ENCODE data around the gene PDE1C. TPM values are rescaled to one million over a fixed set of nuclear protein-coding genes. Genes with fewer than 3 reads are reported as not detected.

Gene PDE1C
- total RNA-seq, 1 experiment from 2014 or later = 14.1 TPM

- H3K9me2 ChIP-seq (replicated peaks; ENCODE audit: low read length) = no peaks in the 10 kb centered on the region
- H3K9ac ChIP-seq (ENCODE audit: low read length) = no peak overlapping the region
- H2AFZ ChIP-seq (ENCODE audit: low read length) = no peak overlapping the region
- ATAC-seq (no peak), DNase-seq (no peak)
- POLR2A ChIA-PET (ENCODE audit: unreplicated experiment) = no interaction called here
- no peaks in the 10 kb centered on the region for H3K4me1 ChIP-seq (ENCODE audit: insufficient read depth, low read length)
- H4K20me1 ChIP-seq (ENCODE audit: low read length) = no peaks in the 10 kb centered on the region
- no peaks in the 10 kb centered on the region for H3F3A ChIP-seq (ENCODE audit: low read length, unreplicated experiment)
- H3K36me3 ChIP-seq (ENCODE audit: low read depth, low read length) = no peaks in the 10 kb centered on the region
- H3K4me2 ChIP-seq (ENCODE audit: low read length) = no peak overlapping the region
- H3K27me3 ChIP-seq (ENCODE audit: low read length) = no peaks in the 10 kb centered on the region
- no peaks in the 10 kb centered on the region for H3K9me3 ChIP-seq (ENCODE audit: low read length)
- H3K79me2 ChIP-seq (ENCODE audit: low read length) = no peaks in the 10 kb centered on the region
- no peak overlapping the region for H3K4me3 ChIP-seq (ENCODE audit: low read length)
- intact Hi-C loops (cut with micrococcal nuclease) = no loop called here
- no TSS peak for BruUV-seq (replicated peaks)
- H3K27ac ChIP-seq (ENCODE audit: low read length) = no peak overlapping the region
- TF ChIP-seq EZH2phosphoT487 (IDR thresholded peaks at IDR 0.05; ENCODE audit: borderline replicate concordance, low read length) (no peak), EZH2 (IDR thresholded peaks at IDR 0.05; ENCODE audit: low read length, unreplicated experiment) (no peak), CTCF (conservative IDR thresholded peaks at IDR 0.05; ENCODE audit: low read depth, low read length) (no peak)
- CTCF ChIA-PET = no interaction called here
Measured at GRCh38 chr7:31788883-31789680, 281.1 kb downstream of the PDE1C start.

GRCh38 chr7:31788445-31788844 lies 281.8 kb downstream of the PDE1C start:
- no peaks in the 10 kb centered on the region for H3K4me1 ChIP-seq (ENCODE audit: insufficient read depth, low read length)
- ChIA-PET POLR2A (ENCODE audit: unreplicated experiment) (no interaction called here), CTCF (no interaction called here)
- H3K4me2 ChIP-seq (ENCODE audit: low read length) = no peak overlapping the region
- no peak overlapping the region for H3K9ac ChIP-seq (ENCODE audit: low read length)
- DNase-seq (no peak), ATAC-seq (no peak)
- TF ChIP-seq EZH2phosphoT487 (IDR thresholded peaks at IDR 0.05; ENCODE audit: borderline replicate concordance, low read length) (no peak), EZH2 (IDR thresholded peaks at IDR 0.05; ENCODE audit: low read length, unreplicated experiment) (no peak), CTCF (conservative IDR thresholded peaks at IDR 0.05; ENCODE audit: low read depth, low read length) (no peak)
- no peaks in the 10 kb centered on the region for H4K20me1 ChIP-seq (ENCODE audit: low read length)
- no peaks in the 10 kb centered on the region for H3K27me3 ChIP-seq (ENCODE audit: low read length)
- no peaks in the 10 kb centered on the region for H3K9me3 ChIP-seq (ENCODE audit: low read length)
- H3F3A ChIP-seq (ENCODE audit: low read length, unreplicated experiment) = no peaks in the 10 kb centered on the region
- BruUV-seq (replicated peaks) = no TSS peak
- H3K9me2 ChIP-seq (replicated peaks; ENCODE audit: low read length) = no peaks in the 10 kb centered on the region
- intact Hi-C loops (cut with micrococcal nuclease) = no loop called here
- no peak overlapping the region for H2AFZ ChIP-seq (ENCODE audit: low read length)
- H3K79me2 ChIP-seq (ENCODE audit: low read length) = no peaks in the 10 kb centered on the region
- H3K4me3 ChIP-seq (ENCODE audit: low read length) = no peak overlapping the region
- no peak overlapping the region for H3K27ac ChIP-seq (ENCODE audit: low read length)
- no peaks in the 10 kb centered on the region for H3K36me3 ChIP-seq (ENCODE audit: low read depth, low read length)

- ChIA-PET CTCF (interaction anchor here (0.6 kb wide), 1 partner anchor 25 kb away, joined by 15 read pairs; no protein-coding TSS in a partner anchor), POLR2A (ENCODE audit: unreplicated experiment) (no interaction called here)
- ATAC-seq (no peak), DNase-seq (no peak)
- TF ChIP-seq EZH2phosphoT487 (IDR thresholded peaks at IDR 0.05; ENCODE audit: borderline replicate concordance, low read length) (no peak), CTCF (conservative IDR thresholded peaks at IDR 0.05; ENCODE audit: low read depth, low read length) (no peak), EZH2 (IDR thresholded peaks at IDR 0.05; ENCODE audit: low read length, unreplicated experiment) (no peak)
- H3K4me3 ChIP-seq (ENCODE audit: low read length) = no peak overlapping the region
- H3K79me2 ChIP-seq (ENCODE audit: low read length) = no peaks in the 10 kb centered on the region
- H2AFZ ChIP-seq (ENCODE audit: low read length) = no peak overlapping the region
- no peak overlapping the region for H3K27ac ChIP-seq (ENCODE audit: low read length)
- no TSS peak for BruUV-seq (replicated peaks)
- no peaks in the 10 kb centered on the region for H3K36me3 ChIP-seq (ENCODE audit: low read depth, low read length)
- intact Hi-C loops (cut with micrococcal nuclease) = no loop called here
- H3K4me1 ChIP-seq (ENCODE audit: insufficient read depth, low read length) = peaks cover 5% of the 10 kb centered on the region; the same call in 1 of the 2 replicates
- no peak overlapping the region for H3K9ac ChIP-seq (ENCODE audit: low read length)
- no peaks in the 10 kb centered on the region for H3K9me2 ChIP-seq (replicated peaks; ENCODE audit: low read length)
- no peaks in the 10 kb centered on the region for H4K20me1 ChIP-seq (ENCODE audit: low read length)
- no peaks in the 10 kb centered on the region for H3F3A ChIP-seq (ENCODE audit: low read length, unreplicated experiment)
- no peaks in the 10 kb centered on the region for H3K9me3 ChIP-seq (ENCODE audit: low read length)
- H3K27me3 ChIP-seq (ENCODE audit: low read length) = no peaks in the 10 kb centered on the region
- no peak overlapping the region for H3K4me2 ChIP-seq (ENCODE audit: low read length)
Measured at GRCh38 chr7:31786326-31786725, 283.9 kb downstream of the PDE1C start.
